HEK293 (cell line): Measurements from ENCODE around the gene LYST.

ENCODE experiments used
- TF ChIP-seq, protein P1 (sequence below): fragments of 450-650 bp; formaldehyde crosslinking; IDR thresholded peaks from 2 replicates; pipeline ENCODE4 v1.5.1; 2016; ENCODE audit warnings: missing biosample characterization, missing genetic modification characterization
- TF ChIP-seq, protein P2 (sequence below): fragments of 450-650 bp; formaldehyde crosslinking; IDR thresholded peaks from 2 replicates; pipeline ENCODE4 v1.5.1; 2017; ENCODE audit warnings: missing biosample characterization, missing genetic modification characterization
- TF ChIP-seq, protein P3 (sequence below): fragments of 450-650 bp; formaldehyde crosslinking; IDR thresholded peaks from 2 replicates; pipeline ENCODE4 v1.5.1; 2016; ENCODE audit warnings: missing biosample characterization, missing genetic modification characterization, low read depth

DNA sequence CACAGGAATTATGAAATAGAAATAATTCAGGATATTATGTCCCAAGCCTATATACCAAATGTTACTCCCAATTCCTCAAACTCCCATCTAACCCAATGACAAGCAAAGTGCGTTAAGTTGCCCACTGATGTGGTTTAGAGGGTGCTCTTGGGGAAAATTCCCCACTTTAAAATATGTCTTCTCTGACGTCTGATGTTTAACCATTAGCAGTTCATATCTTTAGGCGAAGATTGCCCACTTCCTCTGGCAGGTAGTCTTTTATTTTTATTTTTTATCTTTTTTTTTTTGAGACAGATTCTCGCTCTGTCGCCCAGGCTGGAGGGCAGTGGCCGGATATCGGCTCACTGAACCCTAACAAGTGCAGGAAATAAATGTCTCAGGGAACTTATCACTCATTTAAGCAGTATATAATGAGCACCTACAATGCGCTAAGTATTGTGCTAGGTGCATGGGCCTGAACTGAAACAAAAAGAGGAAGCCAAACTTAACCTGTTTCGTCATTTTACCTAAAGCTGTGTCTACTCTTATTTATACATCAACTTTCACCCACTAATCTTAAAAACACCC lies 1.3 kb upstream of the LYST start:
- TF ChIP-seq, protein P1, sequence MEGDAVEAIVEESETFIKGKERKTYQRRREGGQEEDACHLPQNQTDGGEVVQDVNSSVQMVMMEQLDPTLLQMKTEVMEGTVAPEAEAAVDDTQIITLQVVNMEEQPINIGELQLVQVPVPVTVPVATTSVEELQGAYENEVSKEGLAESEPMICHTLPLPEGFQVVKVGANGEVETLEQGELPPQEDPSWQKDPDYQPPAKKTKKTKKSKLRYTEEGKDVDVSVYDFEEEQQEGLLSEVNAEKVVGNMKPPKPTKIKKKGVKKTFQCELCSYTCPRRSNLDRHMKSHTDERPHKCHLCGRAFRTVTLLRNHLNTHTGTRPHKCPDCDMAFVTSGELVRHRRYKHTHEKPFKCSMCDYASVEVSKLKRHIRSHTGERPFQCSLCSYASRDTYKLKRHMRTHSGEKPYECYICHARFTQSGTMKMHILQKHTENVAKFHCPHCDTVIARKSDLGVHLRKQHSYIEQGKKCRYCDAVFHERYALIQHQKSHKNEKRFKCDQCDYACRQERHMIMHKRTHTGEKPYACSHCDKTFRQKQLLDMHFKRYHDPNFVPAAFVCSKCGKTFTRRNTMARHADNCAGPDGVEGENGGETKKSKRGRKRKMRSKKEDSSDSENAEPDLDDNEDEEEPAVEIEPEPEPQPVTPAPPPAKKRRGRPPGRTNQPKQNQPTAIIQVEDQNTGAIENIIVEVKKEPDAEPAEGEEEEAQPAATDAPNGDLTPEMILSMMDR (tag by site-specific recombination) = no peak
- TF ChIP-seq, protein P2, sequence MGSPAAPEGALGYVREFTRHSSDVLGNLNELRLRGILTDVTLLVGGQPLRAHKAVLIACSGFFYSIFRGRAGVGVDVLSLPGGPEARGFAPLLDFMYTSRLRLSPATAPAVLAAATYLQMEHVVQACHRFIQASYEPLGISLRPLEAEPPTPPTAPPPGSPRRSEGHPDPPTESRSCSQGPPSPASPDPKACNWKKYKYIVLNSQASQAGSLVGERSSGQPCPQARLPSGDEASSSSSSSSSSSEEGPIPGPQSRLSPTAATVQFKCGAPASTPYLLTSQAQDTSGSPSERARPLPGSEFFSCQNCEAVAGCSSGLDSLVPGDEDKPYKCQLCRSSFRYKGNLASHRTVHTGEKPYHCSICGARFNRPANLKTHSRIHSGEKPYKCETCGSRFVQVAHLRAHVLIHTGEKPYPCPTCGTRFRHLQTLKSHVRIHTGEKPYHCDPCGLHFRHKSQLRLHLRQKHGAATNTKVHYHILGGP (tag by site-specific recombination) = no peak
- TF ChIP-seq, protein P3, sequence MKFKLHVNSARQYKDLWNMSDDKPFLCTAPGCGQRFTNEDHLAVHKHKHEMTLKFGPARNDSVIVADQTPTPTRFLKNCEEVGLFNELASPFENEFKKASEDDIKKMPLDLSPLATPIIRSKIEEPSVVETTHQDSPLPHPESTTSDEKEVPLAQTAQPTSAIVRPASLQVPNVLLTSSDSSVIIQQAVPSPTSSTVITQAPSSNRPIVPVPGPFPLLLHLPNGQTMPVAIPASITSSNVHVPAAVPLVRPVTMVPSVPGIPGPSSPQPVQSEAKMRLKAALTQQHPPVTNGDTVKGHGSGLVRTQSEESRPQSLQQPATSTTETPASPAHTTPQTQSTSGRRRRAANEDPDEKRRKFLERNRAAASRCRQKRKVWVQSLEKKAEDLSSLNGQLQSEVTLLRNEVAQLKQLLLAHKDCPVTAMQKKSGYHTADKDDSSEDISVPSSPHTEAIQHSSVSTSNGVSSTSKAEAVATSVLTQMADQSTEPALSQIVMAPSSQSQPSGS (tag by site-specific recombination) = no peak
